ENCODE results near the gene TRPV4.
"Not testable (repeated sequence)": the region's sequence is repeated elsewhere in the genome, so short reads cannot be mapped to it uniquely, and the experiment has no call there.

Gene TRPV4

GRCh38 chr12:109833307-109834189, at the start of gene TRPV4:
Gene TRPV4, minus strand, starts transcription at chr12:109833398. Its CDS starts 18,602 bp downstream, at chr12:109814796.
- no peak for DNase-seq (ENCODE audit: low read depth)

- DNase-seq (ENCODE audit: low read depth): no peak
Measured at GRCh38 chr12:109881752-109882151, 48.6 kb upstream of the TRPV4 start.

- DNase-seq (ENCODE audit: low read depth): no peak
Measured at GRCh38 chr12:109880938-109881337, 47.7 kb upstream of the TRPV4 start.

- peak; percentile 41 for DNase-seq (ENCODE audit: low read depth)
Measured at GRCh38 chr12:109880043-109880931, 47.1 kb upstream of the TRPV4 start, which contains the start of gene GLTP. Gene GLTP, minus strand, starts transcription at chr12:109880541. Its CDS starts 167 bp downstream, at chr12:109880374.

- DNase-seq (ENCODE audit: low read depth): no peak
Measured at GRCh38 chr12:109879351-109880042, 46.3 kb upstream of the TRPV4 start.

- DNase-seq (ENCODE audit: low read depth): no peak
Measured at GRCh38 chr12:109878749-109879148, 45.6 kb upstream of the TRPV4 start.

- no peak for DNase-seq (ENCODE audit: low read depth)
Measured at GRCh38 chr12:109878247-109878625, 45.0 kb upstream of the TRPV4 start.

- DNase-seq (ENCODE audit: low read depth): no peak
Measured at GRCh38 chr12:109877504-109878246, 44.5 kb upstream of the TRPV4 start.

GRCh38 chr12:109876406-109876805, 43.2 kb upstream of the TRPV4 start:
- no peak for DNase-seq (ENCODE audit: low read depth)

GRCh38 chr12:109875572-109876131, 42.5 kb upstream of the TRPV4 start:
- no peak for DNase-seq (ENCODE audit: low read depth)

GRCh38 chr12:109873653-109874052, 40.5 kb upstream of the TRPV4 start:
- no peak for DNase-seq (ENCODE audit: low read depth)

GRCh38 chr12:109871668-109872314, 38.6 kb upstream of the TRPV4 start:
- DNase-seq (ENCODE audit: low read depth): no peak

GRCh38 chr12:109870648-109871047, 37.5 kb upstream of the TRPV4 start:
- DNase-seq (ENCODE audit: low read depth): no peak

GRCh38 chr12:109868182-109869051, 35.2 kb upstream of the TRPV4 start:
- no peak for DNase-seq (ENCODE audit: low read depth)

GRCh38 chr12:109864916-109865315, 31.7 kb upstream of the TRPV4 start:
- DNase-seq (ENCODE audit: low read depth): no peak

GRCh38 chr12:109863847-109864712, 30.9 kb upstream of the TRPV4 start:
- no peak for DNase-seq (ENCODE audit: low read depth)

GRCh38 chr12:109862491-109862890, 29.3 kb upstream of the TRPV4 start:
- DNase-seq (ENCODE audit: low read depth): not testable (repeated sequence)

GRCh38 chr12:109861689-109862314, 28.6 kb upstream of the TRPV4 start:
- DNase-seq (ENCODE audit: low read depth): no peak

All from CMK (cell line).